22Rv1 (cell line): ENCODE data around the gene PRLH.

Experiments
- ZFX ChIP-seq: fragments of 450-650 bp; IDR thresholded peaks from 2 replicates; pipeline ENCODE4 v1.6.1; 2017; ENCODE audit warnings: antibody characterized with exemption, borderline replicate concordance
- TF ChIP-seq, protein P1 (sequence below): fragments of 450-650 bp; IDR thresholded peaks from 2 replicates; pipeline ENCODE4 v1.5.1; 2017; ENCODE audit warnings: mild to moderate bottlenecking

DNA sequence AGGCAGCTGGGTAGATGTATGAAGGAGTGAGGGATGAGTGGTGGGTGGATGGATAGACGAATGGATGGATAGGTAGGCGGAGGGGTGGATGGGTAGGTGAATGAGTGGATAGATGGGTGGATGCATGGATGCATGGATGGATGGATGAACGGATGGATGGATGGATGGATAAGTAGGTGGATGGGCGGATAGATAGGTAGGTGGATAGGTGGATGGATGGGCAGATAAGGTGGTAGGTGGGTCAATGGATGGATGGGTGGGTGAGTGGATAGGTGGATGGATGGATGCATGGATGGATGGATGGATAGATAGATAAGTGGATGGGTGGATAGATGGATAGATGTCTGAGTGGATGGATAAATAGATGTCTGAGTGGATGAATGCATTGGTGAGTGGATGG, 49.2 kb upstream of the PRLH start:
- TF ChIP-seq, protein P1, sequence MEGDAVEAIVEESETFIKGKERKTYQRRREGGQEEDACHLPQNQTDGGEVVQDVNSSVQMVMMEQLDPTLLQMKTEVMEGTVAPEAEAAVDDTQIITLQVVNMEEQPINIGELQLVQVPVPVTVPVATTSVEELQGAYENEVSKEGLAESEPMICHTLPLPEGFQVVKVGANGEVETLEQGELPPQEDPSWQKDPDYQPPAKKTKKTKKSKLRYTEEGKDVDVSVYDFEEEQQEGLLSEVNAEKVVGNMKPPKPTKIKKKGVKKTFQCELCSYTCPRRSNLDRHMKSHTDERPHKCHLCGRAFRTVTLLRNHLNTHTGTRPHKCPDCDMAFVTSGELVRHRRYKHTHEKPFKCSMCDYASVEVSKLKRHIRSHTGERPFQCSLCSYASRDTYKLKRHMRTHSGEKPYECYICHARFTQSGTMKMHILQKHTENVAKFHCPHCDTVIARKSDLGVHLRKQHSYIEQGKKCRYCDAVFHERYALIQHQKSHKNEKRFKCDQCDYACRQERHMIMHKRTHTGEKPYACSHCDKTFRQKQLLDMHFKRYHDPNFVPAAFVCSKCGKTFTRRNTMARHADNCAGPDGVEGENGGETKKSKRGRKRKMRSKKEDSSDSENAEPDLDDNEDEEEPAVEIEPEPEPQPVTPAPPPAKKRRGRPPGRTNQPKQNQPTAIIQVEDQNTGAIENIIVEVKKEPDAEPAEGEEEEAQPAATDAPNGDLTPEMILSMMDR: no peak
- no peak for TF ChIP-seq ZFX
